OCI-LY1 (cell line): ENCODE data around the gene THSD8.

Experiments
- H2AFZ ChIP-seq: fragments of 200-600 bp; sonication (generic), shearing (Covaris generic); 2 replicates; pipeline ENCODE4 v1.6.0; 2014; ENCODE audit warnings: antibody characterized with exemption, mild to moderate bottlenecking, low read length
- H3F3A ChIP-seq: fragments of 200-600 bp; sonication (generic), shearing (Covaris generic); 2 replicates; pipeline ENCODE4 v1.6.0; 2014; ENCODE audit warnings: mild to moderate bottlenecking, antibody characterized with exemption, low read length, moderate library complexity; ENCODE audit not compliant: insufficient read depth
- H3K27ac ChIP-seq: fragments of 200-600 bp; sonication (generic); 2 replicates; pipeline ENCODE4 v1.5.1; 2014; ENCODE audit warnings: low read length, mixed run types, mild to moderate bottlenecking, low read depth; ENCODE audit not compliant: poor library complexity, severe bottlenecking
- H3K27me3 ChIP-seq: fragments of 200-600 bp; sonication (generic); 2 replicates; pipeline ENCODE4 v1.6.0; 2014; ENCODE audit warnings: antibody characterized with exemption, mild to moderate bottlenecking, low read length, moderate library complexity; ENCODE audit not compliant: insufficient read depth
- H3K36me3 ChIP-seq: fragments of 200-600 bp; sonication (generic); 2 replicates; pipeline ENCODE4 v1.6.1; 2014; ENCODE audit warnings: mild to moderate bottlenecking, antibody characterized with exemption, low read length, moderate library complexity, mixed read lengths; ENCODE audit not compliant: insufficient read depth
- H3K4me1 ChIP-seq: fragments of 200-600 bp; sonication (generic); 2 replicates; pipeline ENCODE4 v1.5.1; 2014; ENCODE audit warnings: mild to moderate bottlenecking, low read length, moderate library complexity; ENCODE audit not compliant: insufficient read depth, severe bottlenecking
- H3K4me2 ChIP-seq: fragments of 200-600 bp; sonication (generic), shearing (Covaris generic); 2 replicates; pipeline ENCODE4 v1.6.1; 2014; ENCODE audit warnings: low read length
- H3K4me3 ChIP-seq: fragments of 200-600 bp; sonication (generic); 2 replicates; pipeline ENCODE4 v1.5.1; 2014; ENCODE audit warnings: low read length, low read depth, mild to moderate bottlenecking, mixed read lengths; ENCODE audit not compliant: poor library complexity, severe bottlenecking
- H3K79me2 ChIP-seq: fragments of 200-600 bp; shearing (Covaris generic); 2 replicates; pipeline ENCODE4 v1.6.1; 2016; ENCODE audit warnings: mixed run types, low read length, mixed read lengths; ENCODE audit not compliant: insufficient read depth
- H3K9ac ChIP-seq: fragments of 200-600 bp; sonication (generic), shearing (Covaris generic); 2 replicates; pipeline ENCODE4 v1.6.1; 2014; ENCODE audit warnings: mild to moderate bottlenecking, low read length, mixed read lengths
- H3K9me2 ChIP-seq: fragments of 200-600 bp; sonication (generic), shearing (Covaris generic); 2 replicates; pipeline ENCODE4 v1.6.1; 2014; ENCODE audit warnings: low read depth, mild to moderate bottlenecking, low read length, mixed read lengths
- H3K9me3 ChIP-seq: fragments of 200-600 bp; shearing (Covaris generic); 2 replicates; pipeline ENCODE4 v1.6.1; 2014; ENCODE audit warnings: low read length, mixed read lengths
- H4K20me1 ChIP-seq: fragments of 200-600 bp; sonication (generic), shearing (Covaris generic); 2 replicates; pipeline ENCODE4 v1.6.0; 2016; ENCODE audit warnings: mild to moderate bottlenecking, low read length; ENCODE audit not compliant: insufficient read depth
- CTCF ChIP-seq: fragments of 200-600 bp; sonication (generic), shearing (Covaris generic); IDR thresholded peaks from 2 replicates; pipeline ENCODE4 v1.5.1; 2017; ENCODE audit warnings: mild to moderate bottlenecking, antibody characterized with exemption, low read length, moderate library complexity, mixed read lengths
- EZH2 ChIP-seq: fragments of 200-600 bp; sonication (generic), shearing (Covaris generic); IDR thresholded peaks from 2 replicates; pipeline ENCODE4 v1.8.0; 2017; ENCODE audit warnings: borderline replicate concordance, mixed run types, mild to moderate bottlenecking, antibody characterized with exemption, low read length, moderate library complexity, mixed read lengths

Gene THSD8

GRCh38 chr19:12788682-12789097, 13.2 kb upstream of the THSD8 start:
- H3K4me1 ChIP-seq = peaks cover 58% of the 10 kb centered on the region
- H3K9me3 ChIP-seq = no peaks in the 10 kb centered on the region
- H3K79me2 ChIP-seq = no peaks in the 10 kb centered on the region
- TF ChIP-seq EZH2 (no peak), CTCF (no peak)
- H3K36me3 ChIP-seq = no peaks in the 10 kb centered on the region
- H3K4me3 ChIP-seq = peak overlapping the region; percentile 76
- peak overlapping the region; percentile 77 for H3K4me2 ChIP-seq
- H3K9ac ChIP-seq = peak overlapping the region; percentile 44; the same call in 1 of the 2 replicates
- no peaks in the 10 kb centered on the region for H4K20me1 ChIP-seq
- H3K27me3 ChIP-seq = no peaks in the 10 kb centered on the region
- no peaks in the 10 kb centered on the region for H3K9me2 ChIP-seq
- peak overlapping the region; percentile 79 for H3K27ac ChIP-seq
- H3F3A ChIP-seq = no peaks in the 10 kb centered on the region
- no peak overlapping the region for H2AFZ ChIP-seq

- Histone ChIP-seq H3K27me3 (no peaks in the 10 kb centered on the region), H4K20me1 (no peaks in the 10 kb centered on the region), H3K4me1 (peaks cover 58% of the 10 kb centered on the region), H3K27ac (peak overlapping the region; percentile 79), H3K9me2 (no peaks in the 10 kb centered on the region), H3K36me3 (no peaks in the 10 kb centered on the region), H2AFZ (no peak overlapping the region), H3K4me3 (peak overlapping the region; percentile 76), H3K4me2 (peak overlapping the region; percentile 77), H3K79me2 (no peaks in the 10 kb centered on the region), H3K9me3 (no peaks in the 10 kb centered on the region), H3K9ac (peak overlapping the region; percentile 44; the same call in 1 of the 2 replicates), H3F3A (no peaks in the 10 kb centered on the region)
- no peak for TF ChIP-seq CTCF
Measured at GRCh38 chr19:12789098-12789903, 12.6 kb upstream of the THSD8 start.

- H3F3A ChIP-seq = no peaks in the 10 kb centered on the region
- H3K4me2 ChIP-seq = peak overlapping the region; percentile 77
- H2AFZ ChIP-seq = no peak overlapping the region
- H3K9me3 ChIP-seq = no peaks in the 10 kb centered on the region
- peak overlapping the region; percentile 58 for H3K9ac ChIP-seq
- no peaks in the 10 kb centered on the region for H4K20me1 ChIP-seq
- peak overlapping the region; percentile 76 for H3K4me3 ChIP-seq
- H3K27me3 ChIP-seq = no peaks in the 10 kb centered on the region
- no peaks in the 10 kb centered on the region for H3K79me2 ChIP-seq
- peak overlapping the region; percentile 58 for H3K27ac ChIP-seq
- H3K9me2 ChIP-seq = no peaks in the 10 kb centered on the region
- H3K36me3 ChIP-seq = no peaks in the 10 kb centered on the region
- H3K4me1 ChIP-seq = peaks cover 53% of the 10 kb centered on the region
- no peak for TF ChIP-seq EZH2
- TF ChIP-seq CTCF = no peak
Measured at GRCh38 chr19:12789904-12790619, 11.8 kb upstream of the THSD8 start.
